ENCODE measurements around the gene PTPRM. TPM values are rescaled to one million over a fixed set of nuclear protein-coding genes. Genes with fewer than 3 reads are reported as not detected.

Gene PTPRM
- total and polyA plus RNA-seq, 9 donors = 45.6 to 82.0 (median 56.9) TPM

- no peaks in the 10 kb centered on the region for H3K27me3 ChIP-seq
- no peak overlapping the region for H3K4me3 ChIP-seq
- TF ChIP-seq EP300 (IDR thresholded peaks at IDR 0.05) = no peak
- no peak for TF ChIP-seq CTCF (IDR thresholded peaks at IDR 0.05)
- TF ChIP-seq POLR2A (IDR thresholded peaks at IDR 0.05) = no peak
Measured at GRCh38 chr18:8008033-8008432, 440.9 kb downstream of the PTPRM start.

GRCh38 chr18:8011361-8011760 lies 444.2 kb downstream of the PTPRM start:
- Histone ChIP-seq H3K27ac (no peak overlapping the region), H3K4me3 (no peak overlapping the region), H3K27me3 (no peaks in the 10 kb centered on the region), H3K9me3 (no peaks in the 10 kb centered on the region), H3K36me3 (no peaks in the 10 kb centered on the region), H3K4me1 (ENCODE audit: insufficient read depth) (no peaks in the 10 kb centered on the region)
- WGBS, 3 donors = 77 to 89% (median 85%) methylated on average over 1 of the region's 1 CpG
- DNase-seq = no peak
- TF ChIP-seq POLR2A (IDR thresholded peaks at IDR 0.05) (no peak), EP300 (IDR thresholded peaks at IDR 0.05) (no peak), CTCF (IDR thresholded peaks at IDR 0.05) (no peak)
- intact Hi-C loops (cut with DNase I) = no loop called here

More at GRCh38 chr18:8008033-8008432, 440.9 kb downstream of the PTPRM start:
- intact Hi-C loops (cut with DNase I) = no loop called here
- 67 to 89% (median 78%) methylated on average over 4 of the region's 4 CpGs for WGBS, 3 donors
- Histone ChIP-seq H3K4me1 (ENCODE audit: insufficient read depth) (peaks cover 3% of the 10 kb centered on the region), H3K9me3 (no peaks in the 10 kb centered on the region), H3K36me3 (no peaks in the 10 kb centered on the region), H3K27ac (no peak overlapping the region)
- no peak for DNase-seq

- Histone ChIP-seq H3K4me1 (ENCODE audit: insufficient read depth) (no peaks in the 10 kb centered on the region), H3K27me3 (no peaks in the 10 kb centered on the region), H3K27ac (no peak overlapping the region), H3K9me3 (no peaks in the 10 kb centered on the region), H3K36me3 (no peaks in the 10 kb centered on the region), H3K4me3 (no peak overlapping the region)
- WGBS, 3 donors = 78 to 94% (median 94%) methylated on average over 4 of the region's 4 CpGs
- DNase-seq = no peak
- intact Hi-C loops (cut with DNase I) = no loop called here
- TF ChIP-seq POLR2A (IDR thresholded peaks at IDR 0.05) = no peak
- TF ChIP-seq CTCF (IDR thresholded peaks at IDR 0.05) = no peak
- TF ChIP-seq EP300 (IDR thresholded peaks at IDR 0.05) = no peak
Measured at GRCh38 chr18:8011906-8012305, 444.8 kb downstream of the PTPRM start.

- no peaks in the 10 kb centered on the region for H3K27me3 ChIP-seq
- H3K4me3 ChIP-seq = no peak overlapping the region
- no peaks in the 10 kb centered on the region for H3K9me3 ChIP-seq
- no peak overlapping the region for H3K27ac ChIP-seq
- intact Hi-C loops (cut with DNase I) = loop anchor here in 1 of 4 donors (2.0 kb wide), 1 partner anchor 36 kb away; no protein-coding TSS in a partner anchor
- no peaks in the 10 kb centered on the region for H3K36me3 ChIP-seq
- WGBS, 3 donors = 84 to 88% (median 87%) methylated on average over 6 of the region's 6 CpGs
- no peak for DNase-seq
- TF ChIP-seq EP300 (IDR thresholded peaks at IDR 0.05) (no peak), CTCF (IDR thresholded peaks at IDR 0.05) (no peak), POLR2A (IDR thresholded peaks at IDR 0.05) (no peak)
- H3K4me1 ChIP-seq (ENCODE audit: insufficient read depth) = peaks cover 1% of the 10 kb centered on the region
Measured at GRCh38 chr18:8018701-8019331, 451.7 kb downstream of the PTPRM start.

Measured in ovary (tissue), 9 donors.